Measurements from ENCODE around the gene FREM2. TPM values are rescaled to one million over a fixed set of nuclear protein-coding genes. Genes with fewer than 3 reads are reported as not detected.

Gene FREM2
- total and polyA plus RNA-seq, 2 of the 4 experiments (the other 2 are of a cell fraction): not detected

GRCh38 chr13:38687246-38688229, 661 bp downstream of the FREM2 start:
- WGBS, 2 experiments (ENCODE audit: extremely low coverage in 2 of 2, insufficient read length in 1 of 2): 3% methylated on average over 33 of the region's 80 CpGs; no CpG with 5 or more reads in 1 of the 2 experiments
- dilution Hi-C loops (cut with HindIII; ENCODE audit: low sequenced_read_pairs, unreplicated experiment): no loop called here
- TF ChIP-seq FOS (IDR thresholded peaks at IDR 0.05; ENCODE audit: low read depth, low read length) (no peak), NFE2L2 (IDR thresholded peaks at IDR 0.05; ENCODE audit: low read depth, low read length) (no peak), CEBPB (IDR thresholded peaks at IDR 0.05; ENCODE audit: low read depth, low read length) (no peak), BHLHE40 (IDR thresholded peaks at IDR 0.05; ENCODE audit: low read depth, low read length) (no peak), SMC3 (IDR thresholded peaks at IDR 0.05; ENCODE audit: low read depth, low read length) (no peak), USF2 (IDR thresholded peaks at IDR 0.05; ENCODE audit: low read depth, low read length) (no peak), CHD1 (IDR thresholded peaks at IDR 0.05; ENCODE audit: low read depth, low read length) (no peak), RAD21 (IDR thresholded peaks at IDR 0.05; ENCODE audit: low read length) (no peak), POLR2A (IDR thresholded peaks at IDR 0.05; ENCODE audit: low read depth, low read length) (no peak), ELK1 (IDR thresholded peaks at IDR 0.05; ENCODE audit: borderline replicate concordance, low read depth, low read length) (no peak), MAFK (IDR thresholded peaks at IDR 0.05; ENCODE audit: low read depth, low read length) (no peak), MXI1 (IDR thresholded peaks at IDR 0.05; ENCODE audit: borderline replicate concordance, low read depth, low read length) (no peak), CTCF (conservative IDR thresholded peaks at IDR 0.05; ENCODE audit: low read depth, low read length) (no peak), RFX5 (IDR thresholded peaks at IDR 0.05; ENCODE audit: low read depth, low read length) (no peak), RCOR1 (IDR thresholded peaks at IDR 0.05; ENCODE audit: insufficient replicate concordance, low read length) (no peak)

More at GRCh38 chr13:38687246-38688229, 661 bp downstream of the FREM2 start:
- Histone ChIP-seq H3K36me3 (ENCODE audit: control insufficient read depth, insufficient read depth, low read length) (no peaks in the 10 kb centered on the region), H4K5ac (ENCODE audit: low read depth, low read length) (no peak overlapping the region), H2AFZ (replicated peaks; ENCODE audit: low read length, poor library complexity) (peak overlapping the region; percentile 51), H3K14ac (replicated peaks; ENCODE audit: low read depth, low read length) (no peak overlapping the region), H3K9me1 (ENCODE audit: insufficient read depth, low read length) (no peaks in the 10 kb centered on the region), H4K8ac (ENCODE audit: low read depth in 2 of 2, low read length in 2 of 2) (no peak overlapping the region), H2BK5ac (ENCODE audit: low read depth, low read length, poor library complexity, severe bottlenecking) (no peak overlapping the region), H4K91ac (ENCODE audit: insufficient read depth, low read depth, low read length) (no peak overlapping the region), H2AK9ac (replicated peaks; ENCODE audit: low read depth, low read length, poor library complexity) (no peak overlapping the region), H2BK15ac (ENCODE audit: low read depth, low read length) (no peak overlapping the region), H3K9me3 (ENCODE audit: control insufficient read depth, insufficient read depth, low read length) (no peaks in the 10 kb centered on the region), H2BK120ac (ENCODE audit: low read depth, low read length) (no peak overlapping the region), H3K18ac (ENCODE audit: low read depth, low read length) (no peak overlapping the region), H3K4me2 (ENCODE audit: low read depth, low read length) (no peak overlapping the region), H3K79me1 (ENCODE audit: low read depth in 1 of 2, low read length in 2 of 2) (no peaks in the 10 kb centered on the region), H4K20me1 (ENCODE audit: insufficient read depth, low read length) (no peaks in the 10 kb centered on the region), H2AK5ac (ENCODE audit: low read depth, low read length) (no peak overlapping the region), H3K27ac (ENCODE audit: insufficient read depth, low read length) (no peak overlapping the region), H3K4me3 (ENCODE audit: insufficient read depth, low read depth, low read length) (no peak overlapping the region; the same call in 1 of the 2 replicates), H3K56ac (ENCODE audit: extremely low read depth, insufficient read depth, low read length) (no peak overlapping the region), H3K23ac (ENCODE audit: low read depth, low read length) (no peak overlapping the region), H3K27me3 (ENCODE audit: control insufficient read depth, insufficient read depth, low read length) (peaks cover 13% of the 10 kb centered on the region; the same call in 1 of the 2 replicates), H2BK20ac (ENCODE audit: low read depth, low read length) (no peak overlapping the region), H3K4me1 (ENCODE audit: control insufficient read depth, insufficient read depth, low read length) (no peaks in the 10 kb centered on the region), H3K9ac (ENCODE audit: low read depth, low read length) (no peak overlapping the region), H3K4ac (ENCODE audit: low read depth, low read length) (no peak overlapping the region)
- CTCF ChIA-PET: no interaction called here
- BruUV-seq (replicated peaks): no TSS peak
- ATAC-seq (ENCODE audit: low read depth): 0 out of 2 replicates have a peak, but pooled peaks have one; percentile 17
- POLR2A ChIA-PET (ENCODE audit: unreplicated experiment): no interaction called here
- intact Hi-C loops (cut with micrococcal nuclease) (no loop called here), in situ Hi-C loops (cut with MboI; ENCODE audit: low sequenced_read_pairs) (no loop called here)
- DNase-seq: no peak

All from IMR-90 (cell line).